HG03045 (cell line): ENCODE data around the gene GRID1.
"Not testable (repeated sequence)": the region's sequence is repeated elsewhere in the genome, so short reads cannot be mapped to it uniquely, and the experiment has no call there.

ENCODE experiments used
- ATAC-seq: cut with Tn5 transposase; IDR thresholded peaks from one replicate; pipeline ENCODE4 v1.9.1; 2021; ENCODE audit warnings: mild to moderate bottlenecking, moderate library complexity; ENCODE audit not compliant: unreplicated experiment

Gene GRID1

GRCh38 chr10:85978566-85979358 lies 387.8 kb downstream of the GRID1 start:
- ATAC-seq, result no peak

DNA sequence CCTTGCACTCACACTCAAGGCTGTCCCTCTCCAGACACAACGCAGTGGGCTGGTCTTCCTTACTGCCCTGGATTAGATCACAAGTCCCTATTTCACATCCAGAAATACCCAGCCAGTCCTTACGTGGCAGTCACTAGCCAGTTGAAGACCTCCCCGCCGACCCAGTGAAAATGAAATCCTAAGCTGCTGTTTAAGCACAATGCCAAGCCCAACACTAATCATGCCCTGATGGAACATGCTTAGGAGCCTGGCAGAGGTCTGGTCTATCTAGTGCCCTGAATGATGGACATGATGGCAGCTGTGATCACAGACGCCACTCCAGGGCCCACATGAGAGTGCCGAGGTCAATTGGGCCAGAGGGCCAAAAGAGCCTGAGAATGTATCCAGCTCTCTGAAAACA lies 389.0 kb downstream of the GRID1 start:
- no peak for ATAC-seq

- no peak for ATAC-seq
Observed at GRCh38 chr10:85976267-85976793, 390.3 kb downstream of the GRID1 start.

GRCh38 chr10:85971494-85971893 lies 395.1 kb downstream of the GRID1 start:
- no peak for ATAC-seq

- no peak for ATAC-seq
Observed at GRCh38 chr10:85967594-85967993, 399.0 kb downstream of the GRID1 start.

- ATAC-seq, result no peak
Observed at GRCh38 chr10:85961479-85962067, 405.0 kb downstream of the GRID1 start.

GRCh38 chr10:85961073-85961472 lies 405.5 kb downstream of the GRID1 start:
- ATAC-seq, result no peak

DNA sequence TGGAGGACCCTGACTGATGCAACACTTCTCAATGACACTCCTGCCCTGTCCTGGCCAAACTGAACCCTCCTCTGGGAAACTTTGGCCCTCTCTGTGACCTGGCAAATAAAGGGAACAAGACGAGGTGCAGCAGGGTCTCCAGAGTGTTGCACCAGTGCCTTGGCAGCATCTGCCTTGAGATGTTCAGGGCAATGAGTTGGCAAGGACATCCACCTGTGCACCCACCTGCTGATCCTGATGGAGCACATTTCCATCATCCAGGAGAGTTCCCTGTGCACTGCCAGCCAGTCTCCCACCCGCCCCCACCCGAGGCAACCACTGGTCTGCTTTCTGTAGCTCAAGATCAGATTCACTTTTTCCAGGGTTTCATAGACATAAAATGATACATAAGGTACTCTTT lies 407.4 kb downstream of the GRID1 start:
- ATAC-seq, result no peak

DNA sequence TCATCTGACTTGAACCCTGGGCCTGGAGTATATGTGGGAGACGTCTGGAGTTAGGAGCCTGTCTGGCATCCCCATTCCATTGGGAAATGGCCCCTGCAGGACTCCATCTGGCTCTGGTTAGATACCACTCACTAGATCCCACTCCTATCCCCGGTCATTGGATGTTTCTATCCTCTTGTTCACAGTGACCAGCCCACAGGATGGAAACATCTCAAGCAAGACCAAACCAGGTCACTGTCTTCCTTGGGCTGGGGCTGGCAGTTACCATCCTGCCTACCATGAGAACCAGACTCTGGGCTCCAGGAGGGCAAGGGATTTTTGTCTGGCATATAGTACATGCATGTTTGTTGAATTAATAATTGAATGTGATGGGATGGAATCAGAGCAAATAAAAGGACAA lies 415.7 kb downstream of the GRID1 start:
- no peak for ATAC-seq

DNA sequence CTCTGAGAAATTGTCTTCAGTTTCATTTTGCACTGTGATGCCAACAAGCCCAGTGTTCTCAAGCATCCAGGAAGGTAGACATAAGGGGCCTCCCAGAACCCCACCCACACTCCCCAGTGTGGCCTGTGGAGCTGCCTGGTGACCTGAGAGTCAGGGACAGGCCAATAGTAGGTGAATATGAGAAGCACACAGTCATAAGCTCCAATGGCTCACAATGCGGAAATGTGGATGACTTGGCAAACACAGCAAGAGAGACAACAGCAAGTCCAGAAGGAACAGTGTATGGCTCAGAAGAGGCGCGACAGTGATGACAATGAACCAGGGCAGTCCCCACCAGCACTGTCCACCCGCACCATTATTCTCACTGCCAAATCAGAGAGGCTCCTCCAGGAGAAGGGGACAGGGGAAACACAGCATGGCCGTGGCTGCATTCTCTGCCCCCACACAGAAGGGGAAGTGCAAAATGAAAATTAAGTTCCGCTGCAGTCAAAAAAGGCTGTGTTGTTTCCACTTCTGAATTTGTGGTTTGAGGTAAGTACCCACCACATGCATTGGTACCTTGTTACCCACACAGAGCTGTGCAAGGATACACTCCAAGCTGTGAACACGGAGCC lies 419.8 kb downstream of the GRID1 start:
- ATAC-seq, result peak; percentile 91

- no peak for ATAC-seq
Observed at GRCh38 chr10:85936161-85936560, 430.4 kb downstream of the GRID1 start.

DNA sequence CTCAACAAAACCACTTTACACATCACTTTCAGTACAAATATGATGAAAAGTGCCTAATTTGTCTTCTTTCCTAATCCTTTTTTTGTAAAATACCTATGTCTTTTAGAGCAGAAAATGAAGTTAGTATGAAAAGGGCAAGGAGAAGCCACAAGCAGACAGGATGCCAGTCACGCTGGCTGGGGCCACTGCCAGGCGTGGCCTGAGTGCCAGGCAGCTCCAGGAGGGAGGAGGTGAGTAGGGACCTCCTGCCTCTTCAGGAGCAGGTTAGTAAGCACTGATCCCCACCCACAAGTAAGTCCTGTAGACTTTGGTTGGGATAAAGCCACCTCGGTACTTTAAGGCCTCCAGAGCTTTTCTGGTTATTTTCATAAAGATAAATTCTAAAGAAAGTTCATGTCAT lies 432.0 kb downstream of the GRID1 start:
- no peak for ATAC-seq

- ATAC-seq, result not testable (repeated sequence)
Observed at GRCh38 chr10:85929993-85930392, 436.6 kb downstream of the GRID1 start.

GRCh38 chr10:85927952-85928665 lies 438.5 kb downstream of the GRID1 start:
- ATAC-seq, result no peak

- ATAC-seq, result no peak
Observed at GRCh38 chr10:85926986-85927385, 439.6 kb downstream of the GRID1 start.

DNA sequence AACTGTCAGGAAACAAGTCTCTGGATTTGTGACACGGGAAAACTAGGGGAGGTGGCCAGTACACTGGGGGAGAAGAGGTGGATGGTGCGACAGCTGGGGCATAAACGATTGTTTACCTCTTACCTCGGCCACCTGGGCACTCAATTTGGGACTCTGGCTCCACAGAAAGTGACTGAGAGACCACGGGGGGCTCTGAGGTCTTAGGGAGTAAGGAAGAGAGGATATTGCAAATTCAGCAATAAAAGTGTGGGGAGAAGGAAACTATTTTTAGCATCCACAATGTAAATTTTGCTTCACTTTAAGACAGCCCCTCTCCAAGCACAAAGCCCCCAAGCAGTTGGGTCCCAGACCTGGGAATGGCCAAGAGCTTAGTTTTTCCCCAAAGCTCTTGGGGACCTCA lies 440.5 kb downstream of the GRID1 start:
- ATAC-seq, result no peak

GRCh38 chr10:85925201-85925750 lies 441.3 kb downstream of the GRID1 start:
- ATAC-seq, result no peak

DNA sequence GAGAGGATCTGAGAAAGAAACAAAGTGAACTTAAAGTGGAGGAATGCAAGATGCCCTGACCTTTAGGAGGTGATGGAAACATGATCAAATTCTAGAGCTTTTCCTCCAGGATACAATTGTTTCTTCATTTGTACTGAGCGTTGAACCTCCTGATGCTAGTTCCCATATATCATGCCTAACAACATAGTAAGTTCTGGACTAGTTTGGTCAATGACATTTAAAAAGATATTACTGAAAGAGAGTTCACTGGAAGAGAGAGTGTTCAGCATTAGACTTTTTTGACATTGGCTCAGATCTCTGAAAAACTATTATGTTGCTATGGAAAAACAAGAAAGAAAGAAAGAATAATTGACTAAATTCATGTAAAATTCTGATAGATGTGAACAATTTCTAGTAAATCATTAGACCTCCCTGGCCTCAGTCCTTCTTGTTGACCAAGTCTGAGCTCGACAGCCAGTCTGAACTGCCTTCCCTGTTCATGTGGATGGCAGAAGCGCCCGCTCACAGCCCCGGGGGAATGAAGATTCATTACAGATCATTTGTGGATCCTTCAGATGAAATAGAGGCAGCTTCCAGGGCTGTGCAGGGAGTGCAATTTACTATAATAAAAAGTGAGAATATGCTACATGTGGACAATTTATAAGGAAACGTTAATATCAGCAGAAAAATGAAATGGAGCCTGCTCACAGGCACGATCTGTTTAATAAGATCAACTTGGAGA lies 442.1 kb downstream of the GRID1 start:
- no peak for ATAC-seq

DNA sequence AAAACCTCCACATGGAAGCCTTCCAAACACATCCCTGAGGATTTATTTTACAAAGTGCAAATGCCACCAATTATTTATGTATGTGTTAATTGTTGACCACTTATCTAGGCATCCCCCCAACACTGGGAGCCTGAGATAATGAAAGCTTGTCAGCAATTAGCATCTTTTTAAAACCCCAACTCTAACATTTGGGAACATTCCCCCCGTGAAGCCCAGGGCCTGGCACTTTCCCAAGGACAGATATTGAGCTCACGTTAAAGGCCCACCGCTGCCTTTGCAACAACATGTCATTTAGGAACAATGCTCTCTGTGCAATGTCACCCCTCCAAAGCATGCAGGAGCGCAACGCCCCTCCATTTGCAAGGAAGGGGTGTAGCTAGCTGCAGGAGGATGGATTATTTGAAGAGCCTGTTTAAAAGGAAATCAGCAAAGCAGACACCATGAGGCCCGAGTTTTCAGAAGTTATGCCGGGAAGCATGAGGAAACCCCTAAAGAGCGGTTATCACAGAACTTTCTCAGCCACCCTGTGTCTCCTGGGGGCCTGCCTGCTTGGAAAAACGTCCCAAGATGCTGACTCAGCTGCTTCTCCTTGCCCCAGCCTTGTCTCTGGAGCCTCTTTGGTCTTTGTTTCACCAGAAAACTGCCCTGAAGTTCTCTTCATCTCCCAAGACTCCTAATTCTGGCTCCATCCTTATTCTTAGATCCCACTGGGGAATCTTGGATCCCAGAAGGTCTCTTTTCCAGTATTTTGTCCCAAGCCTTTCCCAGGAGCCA lies 444.1 kb downstream of the GRID1 start:
- no peak for ATAC-seq

DNA sequence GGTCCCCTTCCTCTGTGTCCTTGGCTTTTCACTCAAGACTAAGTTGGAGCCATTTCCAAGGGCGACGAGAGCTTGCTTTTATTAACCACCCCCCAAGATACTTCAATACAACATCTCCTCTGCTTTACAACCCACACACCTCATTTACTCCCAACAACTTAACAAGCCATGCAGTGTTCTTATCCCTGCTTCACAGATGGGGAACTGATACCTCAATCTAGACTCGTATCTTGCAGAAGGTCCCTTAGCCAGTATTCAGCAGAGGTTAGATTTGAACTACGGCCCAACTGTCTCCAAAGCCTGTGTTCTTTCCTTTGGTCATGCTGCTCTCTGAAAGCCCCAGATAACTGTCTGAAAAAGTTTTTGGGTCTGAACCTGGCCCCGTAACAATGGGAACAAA lies 444.8 kb downstream of the GRID1 start:
- no peak for ATAC-seq
